Natural killer cell (primary cell): ENCODE measurements around the gene MYH16. TPM values are rescaled to one million over a fixed set of nuclear protein-coding genes. Genes with fewer than 3 reads are reported as not detected.
A peak's percentile ranks its signal among the peaks of the same experiment; 100 is the strongest.

ENCODE experiments used
- ATAC-seq, 3 donors: fragments of 150-1000 bp in 2 of 3; fragments of 200-7000 bp in 1 of 3; cut with Tn5 transposase; 1 replicate in 1 of 3; 2 replicates in 2 of 3; pipeline ENCODE4 v1.10.0; 2021; ENCODE audit warnings: mild to moderate bottlenecking in 2 of 3, moderate library complexity in 2 of 3
- DNase-seq, 2 donors: peaks; one replicate each; pipeline versions ENCODE4 v3.0.0 to v3.0.0-alpha.2; 2013 to 2021; ENCODE audit warnings: mixed read lengths in 1 of 2
- H3K27ac ChIP-seq: one replicate; pipeline ENCODE4 v1.5.1; 2013; ENCODE audit warnings: mild to moderate bottlenecking, low read length
- H3K27me3 ChIP-seq: one replicate; pipeline ENCODE4 v1.6.1; 2013; ENCODE audit warnings: low read length; ENCODE audit not compliant: control insufficient read depth, insufficient read depth
- H3K36me3 ChIP-seq: one replicate; pipeline ENCODE4 v1.6.1; 2013; ENCODE audit warnings: low read length; ENCODE audit not compliant: control insufficient read depth, insufficient read depth
- H3K4me1 ChIP-seq: one replicate; pipeline ENCODE4 v1.6.1; 2013; ENCODE audit warnings: low read length; ENCODE audit not compliant: control insufficient read depth, insufficient read depth
- H3K4me3 ChIP-seq: one replicate; pipeline ENCODE4 v1.5.1; 2013; ENCODE audit warnings: low read length
- H3K9me3 ChIP-seq: one replicate; pipeline ENCODE4 v1.6.1; 2013; ENCODE audit warnings: low read length; ENCODE audit not compliant: control insufficient read depth, insufficient read depth
- H3K27ac Mint-ChIP-seq, 2 donors: one replicate each; pipeline ENCODE4 v1.8.0; 2022; ENCODE audit warnings: mild to moderate bottlenecking in 2 of 2, mixed read lengths in 2 of 2, moderate library complexity in 1 of 2
- H3K27me3 Mint-ChIP-seq, 2 donors: one replicate each; pipeline ENCODE4 v1.8.0; 2022; ENCODE audit warnings: low read depth in 2 of 2, mixed read lengths in 2 of 2
- H3K36me3 Mint-ChIP-seq: one replicate; pipeline ENCODE4 v1.8.0; 2022; ENCODE audit warnings: mixed read lengths
- H3K4me1 Mint-ChIP-seq, 2 donors: one replicate each; pipeline ENCODE4 v1.8.0; 2022; ENCODE audit warnings: mixed read lengths in 2 of 2
- H3K4me3 Mint-ChIP-seq: one replicate; pipeline ENCODE4 v1.8.0; 2022; ENCODE audit warnings: mild to moderate bottlenecking, moderate library complexity, mixed read lengths
- H3K9me3 Mint-ChIP-seq, 2 donors: one replicate each; pipeline ENCODE4 v1.8.0; 2022; ENCODE audit warnings: mixed read lengths in 2 of 2
- WGBS: methylation state at CpG from one replicate; pipeline ENCODE4 v1.1.7; 2013; ENCODE audit warnings: missing lambda C conversion rate; ENCODE audit not compliant: insufficient coverage; 5-methylcytosine and 5-hydroxymethylcytosine counted together
- intact Hi-C: fragments of 100-400 bp; cut with micrococcal nuclease; formaldehyde crosslinking; loops from one replicate; pipeline ENCODE4 v1.14.2; 2022
- total RNA-seq, 4 donors: library from RNA; stranded (reverse); fragments of 120-200 nt in 1 of 4; gene quantifications; one replicate each; pipeline versions ENCODE4 v1.2.3 to v1.2.4, GENCODE V29; 2013 to 2022
- TF ChIP-seq, protein P1 (sequence below): fragments of 200-600 bp; IDR thresholded peaks from one replicate; pipeline ENCODE4 v1.8.0; 2022; ENCODE audit warnings: antibody characterized with exemption

Gene MYH16
- total RNA-seq, 3 donors from 2014 or later (not counting 1 experiment from before 2014, with no cell fraction given), result not detected

DNA sequence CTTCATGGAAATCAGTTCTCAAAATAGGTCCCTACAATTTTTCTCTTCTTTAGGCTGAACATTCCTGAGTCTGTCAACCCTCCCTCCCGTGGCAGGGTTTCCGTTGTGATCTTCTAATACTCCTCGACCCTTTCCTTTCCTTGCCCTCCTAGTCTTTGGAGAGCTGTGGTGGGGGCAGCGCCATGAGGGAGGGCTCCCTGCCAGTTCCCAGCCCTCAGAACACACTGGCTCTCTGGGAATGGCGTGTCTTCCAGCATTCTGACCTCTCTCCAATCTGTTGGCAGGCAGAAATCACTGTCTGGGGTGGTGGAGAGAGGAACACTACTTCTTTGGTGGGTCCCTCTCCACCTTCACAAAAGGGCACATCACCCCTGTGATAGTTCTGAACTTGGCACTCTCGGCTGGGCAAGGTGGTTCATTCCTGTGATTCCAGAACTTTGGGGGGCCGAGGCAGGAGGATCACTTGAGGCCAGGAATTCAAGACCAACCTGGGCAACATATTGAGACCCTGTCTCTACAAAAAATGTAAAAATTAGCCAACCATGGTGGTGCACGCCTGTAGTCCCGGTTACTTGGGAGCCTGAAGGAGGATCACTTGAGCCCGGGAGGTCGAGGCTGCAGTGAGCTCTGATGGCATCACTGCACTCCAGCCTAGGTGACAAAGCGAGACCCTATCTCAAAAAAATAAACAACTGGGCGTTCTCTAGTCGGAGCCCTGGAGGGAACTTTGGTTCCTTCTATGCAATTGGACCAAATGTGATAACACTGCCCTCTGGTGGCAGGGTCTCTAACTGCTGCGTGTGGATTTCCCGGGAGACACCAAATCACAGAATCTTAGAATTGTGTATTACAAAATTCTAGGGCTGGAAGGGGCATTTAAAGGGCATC is 39.9 kb downstream of the MYH16 start:
- DNase-seq (peak; percentile 65 to 86), ATAC-seq (peak; percentile 81 to 87 (median 87))
- TF ChIP-seq, protein P1, sequence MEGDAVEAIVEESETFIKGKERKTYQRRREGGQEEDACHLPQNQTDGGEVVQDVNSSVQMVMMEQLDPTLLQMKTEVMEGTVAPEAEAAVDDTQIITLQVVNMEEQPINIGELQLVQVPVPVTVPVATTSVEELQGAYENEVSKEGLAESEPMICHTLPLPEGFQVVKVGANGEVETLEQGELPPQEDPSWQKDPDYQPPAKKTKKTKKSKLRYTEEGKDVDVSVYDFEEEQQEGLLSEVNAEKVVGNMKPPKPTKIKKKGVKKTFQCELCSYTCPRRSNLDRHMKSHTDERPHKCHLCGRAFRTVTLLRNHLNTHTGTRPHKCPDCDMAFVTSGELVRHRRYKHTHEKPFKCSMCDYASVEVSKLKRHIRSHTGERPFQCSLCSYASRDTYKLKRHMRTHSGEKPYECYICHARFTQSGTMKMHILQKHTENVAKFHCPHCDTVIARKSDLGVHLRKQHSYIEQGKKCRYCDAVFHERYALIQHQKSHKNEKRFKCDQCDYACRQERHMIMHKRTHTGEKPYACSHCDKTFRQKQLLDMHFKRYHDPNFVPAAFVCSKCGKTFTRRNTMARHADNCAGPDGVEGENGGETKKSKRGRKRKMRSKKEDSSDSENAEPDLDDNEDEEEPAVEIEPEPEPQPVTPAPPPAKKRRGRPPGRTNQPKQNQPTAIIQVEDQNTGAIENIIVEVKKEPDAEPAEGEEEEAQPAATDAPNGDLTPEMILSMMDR, result peak; percentile 80
- no peak overlapping the region for H3K27ac Mint-ChIP-seq
- Histone ChIP-seq H3K4me1 (peaks cover 6% of the 10 kb centered on the region), H3K4me3 (no peak overlapping the region), H3K27ac (no peak overlapping the region), H3K9me3 (no peaks in the 10 kb centered on the region), H3K36me3 (no peaks in the 10 kb centered on the region), H3K27me3 (no peaks in the 10 kb centered on the region)
- H3K27me3 Mint-ChIP-seq, result peaks cover 0 to 3% of the 10 kb centered on the region in 2 donors
- no peaks in the 10 kb centered on the region for H3K9me3 Mint-ChIP-seq
- no peaks in the 10 kb centered on the region for H3K36me3 Mint-ChIP-seq
- peaks cover 0 to 5% of the 10 kb centered on the region in 2 donors for H3K4me1 Mint-ChIP-seq
- WGBS, result 47% methylated on average over 16 of the region's 16 CpGs
- peak overlapping the region; percentile 37 for H3K4me3 Mint-ChIP-seq
- intact Hi-C loops, result loop anchor here (1.0 to 2.0 kb wide), 2 partner anchors 172 to 272 kb away; no protein-coding TSS in a partner anchor

GRCh38 chr7:99313204-99313573 is 40.5 kb downstream of the MYH16 start:
- peak; percentile 44 to 64 (median 48) for ATAC-seq
- Mint-ChIP-seq H3K27ac (no peak overlapping the region), H3K27me3 (peaks cover 0 to 3% of the 10 kb centered on the region in 2 donors), H3K4me1 (peaks cover 0 to 5% of the 10 kb centered on the region in 2 donors), H3K4me3 (peak overlapping the region; percentile 37), H3K9me3 (no peaks in the 10 kb centered on the region), H3K36me3 (no peaks in the 10 kb centered on the region)
- Histone ChIP-seq H3K36me3 (no peaks in the 10 kb centered on the region), H3K9me3 (no peaks in the 10 kb centered on the region), H3K27me3 (no peaks in the 10 kb centered on the region), H3K4me1 (peaks cover 6% of the 10 kb centered on the region), H3K27ac (no peak overlapping the region), H3K4me3 (no peak overlapping the region)
- TF ChIP-seq, protein P1, result peak; percentile 11
- intact Hi-C loops, result loop anchor here (1.0 to 2.0 kb wide), 2 partner anchors 172 to 273 kb away; no protein-coding TSS in a partner anchor
- WGBS, result 65% methylated on average over 1 of the region's 1 CpG
- no peak for DNase-seq

- Mint-ChIP-seq H3K4me3 (no peak overlapping the region), H3K9me3 (no peaks in the 10 kb centered on the region), H3K4me1 (peaks cover 0 to 5% of the 10 kb centered on the region in 2 donors), H3K27ac (no peak overlapping the region), H3K27me3 (peaks cover 0 to 3% of the 10 kb centered on the region in 2 donors), H3K36me3 (no peaks in the 10 kb centered on the region)
- Histone ChIP-seq H3K27me3 (no peaks in the 10 kb centered on the region), H3K9me3 (no peaks in the 10 kb centered on the region), H3K36me3 (no peaks in the 10 kb centered on the region), H3K27ac (no peak overlapping the region), H3K4me1 (peaks cover 6% of the 10 kb centered on the region), H3K4me3 (no peak overlapping the region)
- TF ChIP-seq, protein P1, result no peak
- 79% methylated on average over 7 of the region's 7 CpGs for WGBS
- intact Hi-C loops, result no loop called here
- ATAC-seq (no peak), DNase-seq (no peak)
Measured at GRCh38 chr7:99314504-99314903, 41.9 kb downstream of the MYH16 start.
